Rectal smooth muscle tissue (tissue), 1 donor: Measurements from ENCODE around the gene CMSS1.

Experiments
- H3K27ac ChIP-seq: one replicate; pipeline ENCODE4 v1.7.0; 2013; ENCODE audit warnings: low read depth, low read length, inconsistent platforms
- H3K27me3 ChIP-seq: one replicate; pipeline ENCODE4 v1.7.0; 2013; ENCODE audit warnings: low read length; ENCODE audit not compliant: control insufficient read depth, insufficient read depth
- H3K36me3 ChIP-seq: one replicate; pipeline ENCODE4 v1.7.0; 2013; ENCODE audit warnings: low read length; ENCODE audit not compliant: control insufficient read depth, insufficient read depth
- H3K4me1 ChIP-seq: one replicate; pipeline ENCODE4 v1.7.0; 2013; ENCODE audit warnings: low read length; ENCODE audit not compliant: control insufficient read depth, insufficient read depth
- H3K4me3 ChIP-seq: one replicate; pipeline ENCODE4 v1.7.0; 2013; ENCODE audit warnings: low read length
- H3K9ac ChIP-seq: one replicate; pipeline ENCODE4 v1.7.0; 2013; ENCODE audit warnings: low read length

The CMSS1 gene

GRCh38 chr3:99923873-99924272 lies 106.2 kb downstream of the CMSS1 start:
- no peak overlapping the region for H3K4me3 ChIP-seq
- no peaks in the 10 kb centered on the region for H3K36me3 ChIP-seq
- H3K9ac ChIP-seq = no peak overlapping the region
- no peak overlapping the region for H3K27ac ChIP-seq
- H3K4me1 ChIP-seq = peaks cover 22% of the 10 kb centered on the region
- no peaks in the 10 kb centered on the region for H3K27me3 ChIP-seq

DNA sequence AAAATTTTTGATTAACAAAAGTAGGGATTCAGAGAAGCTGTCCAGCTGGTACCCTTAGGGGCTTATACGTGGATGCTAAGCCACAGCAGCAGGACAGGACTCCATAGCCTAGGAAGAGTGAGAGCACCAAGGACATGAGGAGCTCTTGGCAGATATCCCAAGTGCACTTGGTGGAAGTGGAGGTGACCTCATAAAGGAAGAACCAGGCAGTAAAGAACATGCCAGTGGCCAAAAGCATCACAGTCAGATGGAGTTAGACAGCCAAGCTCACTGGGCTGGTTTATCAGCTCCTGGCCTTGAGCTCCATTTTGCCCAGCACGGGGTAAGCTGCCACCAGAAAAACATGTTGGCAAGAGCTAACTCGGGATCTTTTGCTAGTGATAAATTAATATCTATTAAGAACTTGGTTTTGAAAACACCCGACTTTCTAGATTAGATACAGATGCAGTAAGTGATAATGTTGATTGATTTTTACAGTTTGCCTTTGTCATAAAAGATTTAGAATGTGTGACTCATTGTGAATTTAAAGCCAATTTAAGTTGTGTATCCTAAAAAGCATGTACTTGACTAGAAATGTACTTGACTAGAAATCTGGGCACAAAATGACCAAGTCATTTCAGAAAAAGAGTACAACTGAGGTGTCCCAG lies 108.0 kb downstream of the CMSS1 start:
- Histone ChIP-seq H3K27ac (peak overlapping the region; percentile 61), H3K4me3 (no peak overlapping the region), H3K9ac (no peak overlapping the region), H3K27me3 (no peaks in the 10 kb centered on the region), H3K4me1 (peaks cover 37% of the 10 kb centered on the region), H3K36me3 (no peaks in the 10 kb centered on the region)

GRCh38 chr3:99927671-99928457 lies 110.2 kb downstream of the CMSS1 start:
- no peaks in the 10 kb centered on the region for H3K36me3 ChIP-seq
- no peak overlapping the region for H3K4me3 ChIP-seq
- peak overlapping the region; percentile 90 for H3K27ac ChIP-seq
- H3K4me1 ChIP-seq = peaks cover 38% of the 10 kb centered on the region
- H3K27me3 ChIP-seq = no peaks in the 10 kb centered on the region
- H3K9ac ChIP-seq = no peak overlapping the region

DNA sequence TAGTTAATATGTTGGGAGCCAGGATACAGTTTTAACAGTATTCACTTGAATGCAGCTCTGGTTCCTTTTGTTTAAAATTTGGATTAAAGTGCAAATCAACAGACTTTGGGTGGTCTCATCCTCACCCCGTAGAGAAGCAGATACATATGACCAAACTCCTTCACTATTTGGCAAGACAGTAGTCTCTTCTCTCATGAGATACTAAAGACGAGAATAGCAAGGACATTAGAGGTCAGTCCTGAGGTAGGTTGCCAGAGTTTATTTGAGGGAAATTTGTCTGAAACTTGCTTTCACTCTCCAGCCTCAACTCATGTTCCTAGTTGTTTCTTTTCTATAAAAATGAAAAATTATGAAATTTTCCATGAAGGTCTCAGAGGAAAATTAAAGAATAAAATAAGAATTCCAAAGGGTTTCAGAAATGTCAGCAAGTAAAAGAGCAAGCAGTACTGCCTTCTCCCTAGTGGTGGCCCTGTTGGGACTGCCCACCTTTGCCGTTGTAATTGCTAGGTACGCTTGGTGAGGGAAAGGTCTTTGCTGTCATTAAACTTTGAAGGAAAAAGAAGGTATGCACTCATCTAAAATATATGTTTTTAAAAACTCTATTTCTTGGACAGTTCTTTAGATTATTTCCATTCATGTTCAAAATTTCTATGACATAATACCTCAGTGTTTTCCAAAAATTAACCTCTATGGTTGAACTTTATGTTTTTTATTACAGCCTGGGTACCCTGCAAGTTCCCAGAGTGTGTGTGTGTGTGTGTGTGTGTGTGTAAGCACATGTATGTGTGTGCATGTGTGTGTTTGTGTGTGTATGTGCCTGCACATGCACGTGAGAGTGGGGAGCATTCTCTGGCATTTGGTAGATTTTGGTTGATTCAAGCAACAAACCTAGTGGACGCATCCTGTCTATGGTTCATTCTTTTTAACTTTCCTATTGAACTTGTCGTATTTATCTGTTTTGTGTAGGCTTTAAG lies 111.4 kb downstream of the CMSS1 start:
- no peaks in the 10 kb centered on the region for H3K27me3 ChIP-seq
- H3K4me3 ChIP-seq = peak overlapping the region; percentile 6
- peak overlapping the region; percentile 90 for H3K27ac ChIP-seq
- no peak overlapping the region for H3K9ac ChIP-seq
- no peaks in the 10 kb centered on the region for H3K36me3 ChIP-seq
- peaks cover 38% of the 10 kb centered on the region for H3K4me1 ChIP-seq

GRCh38 chr3:99929745-99930139 lies 112.1 kb downstream of the CMSS1 start:
- Histone ChIP-seq H3K9ac (no peak overlapping the region), H3K4me1 (peaks cover 41% of the 10 kb centered on the region), H3K36me3 (no peaks in the 10 kb centered on the region), H3K4me3 (peak overlapping the region; percentile 6), H3K27me3 (no peaks in the 10 kb centered on the region), H3K27ac (peak overlapping the region; percentile 90)

GRCh38 chr3:99931059-99931458 lies 113.4 kb downstream of the CMSS1 start:
- peaks cover 41% of the 10 kb centered on the region for H3K4me1 ChIP-seq
- no peaks in the 10 kb centered on the region for H3K36me3 ChIP-seq
- no peak overlapping the region for H3K9ac ChIP-seq
- no peaks in the 10 kb centered on the region for H3K27me3 ChIP-seq
- no peak overlapping the region for H3K4me3 ChIP-seq
- peak overlapping the region; percentile 90 for H3K27ac ChIP-seq

DNA sequence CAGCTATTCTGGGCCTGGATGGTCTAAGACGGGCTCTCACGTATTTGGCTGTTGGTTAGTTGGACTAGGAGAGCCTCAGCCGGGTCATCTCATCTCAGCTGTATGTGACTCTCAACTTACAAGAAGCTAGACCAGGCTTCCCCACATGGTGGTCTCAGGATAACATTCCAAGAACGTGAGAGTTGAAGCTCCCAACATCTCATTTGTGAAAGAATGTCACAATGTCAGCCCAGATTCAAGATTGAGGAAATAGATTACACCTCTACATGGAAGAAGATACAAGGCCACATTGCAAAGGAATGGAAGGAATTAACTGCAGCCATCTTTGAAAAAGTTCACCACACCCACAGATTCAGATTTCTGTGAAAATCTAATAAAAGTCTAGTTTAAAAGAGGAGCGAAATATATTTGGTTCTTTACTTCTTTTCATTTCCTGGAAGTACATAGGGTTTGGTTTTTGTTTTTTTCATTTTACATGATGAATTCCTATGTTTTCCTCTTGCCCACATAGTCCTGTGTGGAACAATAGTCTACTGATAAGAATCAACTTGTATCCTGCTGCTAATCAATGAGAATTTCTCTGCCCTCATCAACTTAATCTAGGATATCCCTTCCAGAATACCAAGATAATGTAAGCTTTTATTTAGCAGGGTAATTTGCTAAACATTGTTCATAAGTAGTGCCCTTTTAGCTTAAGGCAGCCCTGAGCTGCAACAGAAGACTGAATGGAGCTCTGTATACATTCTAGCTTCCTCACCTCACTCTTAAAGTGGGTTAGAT lies 116.5 kb downstream of the CMSS1 start:
- H3K27ac ChIP-seq = no peak overlapping the region
- no peaks in the 10 kb centered on the region for H3K36me3 ChIP-seq
- no peak overlapping the region for H3K9ac ChIP-seq
- H3K4me3 ChIP-seq = no peak overlapping the region
- H3K27me3 ChIP-seq = no peaks in the 10 kb centered on the region
- H3K4me1 ChIP-seq = peaks cover 40% of the 10 kb centered on the region

- Histone ChIP-seq H3K4me1 (peaks cover 30% of the 10 kb centered on the region), H3K9ac (no peak overlapping the region), H3K4me3 (no peak overlapping the region), H3K27ac (peak overlapping the region; percentile 75), H3K27me3 (no peaks in the 10 kb centered on the region), H3K36me3 (no peaks in the 10 kb centered on the region)
Measured at GRCh38 chr3:99934975-99935797, 117.5 kb downstream of the CMSS1 start.

GRCh38 chr3:99938270-99938911 lies 120.7 kb downstream of the CMSS1 start:
- Histone ChIP-seq H3K27me3 (no peaks in the 10 kb centered on the region), H3K27ac (peak overlapping the region; percentile 81), H3K4me3 (no peak overlapping the region), H3K36me3 (no peaks in the 10 kb centered on the region), H3K4me1 (peaks cover 23% of the 10 kb centered on the region), H3K9ac (no peak overlapping the region)

GRCh38 chr3:99939876-99940275 lies 122.2 kb downstream of the CMSS1 start:
- Histone ChIP-seq H3K36me3 (no peaks in the 10 kb centered on the region), H3K4me1 (peaks cover 27% of the 10 kb centered on the region)

DNA sequence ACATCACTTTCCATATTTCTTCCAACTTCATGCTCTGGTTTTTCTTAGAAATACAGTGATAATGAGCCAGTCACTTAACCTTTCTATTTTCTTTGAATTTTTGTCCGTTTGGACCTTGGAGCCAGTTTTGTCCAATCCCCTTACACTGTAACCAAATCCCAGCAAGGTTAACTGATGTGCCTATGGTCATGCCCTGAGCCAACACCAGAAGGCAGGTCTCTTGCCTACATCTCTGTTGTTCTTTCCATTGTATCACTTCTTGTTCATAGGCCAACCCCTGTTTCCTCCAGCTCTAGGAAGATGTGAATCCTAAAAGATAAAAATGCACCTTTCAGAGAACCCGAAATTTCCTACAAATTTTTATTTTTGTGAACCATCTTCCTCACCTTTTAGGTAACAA lies 122.7 kb downstream of the CMSS1 start:
- no peak overlapping the region for H3K4me3 ChIP-seq
- H3K27me3 ChIP-seq = no peaks in the 10 kb centered on the region
- no peaks in the 10 kb centered on the region for H3K36me3 ChIP-seq
- peak overlapping the region; percentile 81 for H3K27ac ChIP-seq
- no peak overlapping the region for H3K9ac ChIP-seq
- peaks cover 27% of the 10 kb centered on the region for H3K4me1 ChIP-seq

More at GRCh38 chr3:99939876-99940275, 122.2 kb downstream of the CMSS1 start:
- H3K4me3 ChIP-seq = no peak overlapping the region
- H3K27ac ChIP-seq = peak overlapping the region; percentile 81
- H3K9ac ChIP-seq = no peak overlapping the region
- no peaks in the 10 kb centered on the region for H3K27me3 ChIP-seq
